ENCODE data around the gene HIVEP3.

GRCh38 chr1:41919131-41919530, 409 bp upstream of the HIVEP3 start:
- TF ChIP-seq CTCF (optimal IDR thresholded peaks at IDR 0.05 in 1 of 3, IDR thresholded peaks at IDR 0.05 in 1 of 3, conservative IDR thresholded peaks at IDR 0.05 in 1 of 3; ENCODE audit: extremely low read depth in 1 of 3, insufficient read depth in 2 of 3, low read length in 3 of 3) (no peak), EZH2 (IDR thresholded peaks at IDR 0.05; ENCODE audit: low read length) (no peak)

Measured in keratinocyte (primary cell).